SK-N-SH treated with all-trans-retinoic acid at 6 μM for 48 hours (cell line): ENCODE measurements around the gene APOA4.

Experiments
- ATAC-seq: fragments of 200-7000 bp; cut with Tn5 transposase; 3 replicates; pipeline ENCODE4 v1.9.1; 2020; ENCODE audit warnings: mild to moderate bottlenecking, moderate library complexity
- CSDC2 ChIP-seq: fragments of 250-450 bp; sonication (Bioruptor Pico); IDR thresholded peaks from 2 replicates; pipeline ENCODE4 v1.5.0; 2020; ENCODE audit warnings: mild to moderate bottlenecking, moderate library complexity
- ESRRG ChIP-seq: fragments of 250-450 bp; sonication (Bioruptor Pico); IDR thresholded peaks from 2 replicates; pipeline ENCODE4 v1.6.1; 2021; ENCODE audit warnings: mild to moderate bottlenecking
- GLIS3 ChIP-seq: fragments of 250-450 bp; sonication (Bioruptor Pico); IDR thresholded peaks from 2 replicates; pipeline ENCODE4 v1.5.0; 2020; ENCODE audit warnings: mild to moderate bottlenecking, moderate library complexity
- ISL1 ChIP-seq: fragments of 250-450 bp; sonication (Bioruptor Pico); IDR thresholded peaks from 2 replicates; pipeline ENCODE4 v2.1.2; 2022; ENCODE audit warnings: mild to moderate bottlenecking, moderate library complexity
- PPARA ChIP-seq: fragments of 250-450 bp; sonication (Bioruptor Pico); IDR thresholded peaks from 2 replicates; pipeline ENCODE4 v1.5.0; 2020; ENCODE audit warnings: mild to moderate bottlenecking, borderline replicate concordance
- TCF4 ChIP-seq: fragments of 250-450 bp; sonication (Bioruptor Pico); IDR thresholded peaks from 2 replicates; pipeline ENCODE4 v1.8.0; 2021; ENCODE audit warnings: mild to moderate bottlenecking, moderate library complexity, borderline replicate concordance
- TOX ChIP-seq: fragments of 250-450 bp; sonication (Bioruptor Pico); IDR thresholded peaks from 2 replicates; pipeline ENCODE4 v1.8.0; 2021; ENCODE audit warnings: mild to moderate bottlenecking, moderate library complexity, borderline replicate concordance
- ZNF8 ChIP-seq: fragments of 450-650 bp; formaldehyde crosslinking; IDR thresholded peaks from 2 replicates; pipeline ENCODE4 v1.5.0; 2020; ENCODE audit warnings: mild to moderate bottlenecking, moderate library complexity
- TF ChIP-seq, protein P1 (sequence below): fragments of 250-450 bp; sonication (Bioruptor Pico); IDR thresholded peaks from 2 replicates; pipeline ENCODE4 v1.8.0; 2021; ENCODE audit warnings: low read depth, mild to moderate bottlenecking, moderate library complexity, borderline replicate concordance
- TF ChIP-seq, protein P2 (sequence below): fragments of 250-450 bp; sonication (Bioruptor Pico); IDR thresholded peaks from 2 replicates; pipeline ENCODE4 v1.5.1; 2020; ENCODE audit warnings: low read depth, mild to moderate bottlenecking, moderate library complexity
- TF ChIP-seq, protein P3 (sequence below): fragments of 250-450 bp; sonication (Bioruptor Pico); IDR thresholded peaks from 2 replicates; pipeline ENCODE4 v1.5.0; 2020; ENCODE audit warnings: mild to moderate bottlenecking, moderate library complexity
- TF ChIP-seq, protein P4 (sequence below): fragments of 250-450 bp; sonication (Bioruptor Pico); IDR thresholded peaks from 2 replicates; pipeline ENCODE4 v1.5.1; 2021; ENCODE audit warnings: mild to moderate bottlenecking, moderate library complexity

APOA4 gene

DNA sequence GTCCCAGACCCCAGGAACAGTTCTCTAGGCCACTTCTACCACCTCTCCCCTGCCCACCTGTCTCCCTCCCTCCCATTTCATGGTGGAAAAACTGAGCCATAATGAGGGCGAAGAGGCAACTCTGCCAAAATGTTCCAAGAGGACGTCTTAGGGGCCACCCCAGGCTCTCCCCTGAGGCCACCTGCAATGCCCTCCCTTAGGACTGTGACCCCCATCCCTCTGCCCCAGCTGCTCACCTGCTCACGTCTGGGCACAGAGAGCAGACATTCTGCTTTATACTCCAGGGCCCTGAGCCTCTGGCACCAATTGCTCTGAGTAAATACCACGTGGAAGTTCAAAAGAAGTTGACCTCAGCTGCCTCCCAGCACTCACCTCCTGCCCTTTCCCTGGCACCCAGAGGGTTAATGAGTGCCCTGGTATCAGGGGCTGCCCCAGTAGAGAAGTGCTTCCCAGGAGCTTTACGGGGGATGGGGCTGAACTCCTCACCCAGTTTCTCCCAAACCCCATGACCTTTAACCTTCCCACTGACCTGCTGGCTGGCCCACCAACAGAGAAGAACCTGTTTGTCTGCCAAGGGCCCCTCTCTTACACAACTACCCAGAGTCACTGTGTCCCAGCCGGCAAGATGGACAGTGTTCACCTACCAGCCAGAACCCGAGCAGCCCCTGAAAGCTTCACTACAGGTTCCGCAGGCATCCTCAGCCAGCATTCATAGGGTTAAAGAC, 30.8 kb downstream of the APOA4 start (continued):
- TF ChIP-seq PPARA (CRISPR knock-in tag) (no peak), ZNF8 (no peak)

DNA sequence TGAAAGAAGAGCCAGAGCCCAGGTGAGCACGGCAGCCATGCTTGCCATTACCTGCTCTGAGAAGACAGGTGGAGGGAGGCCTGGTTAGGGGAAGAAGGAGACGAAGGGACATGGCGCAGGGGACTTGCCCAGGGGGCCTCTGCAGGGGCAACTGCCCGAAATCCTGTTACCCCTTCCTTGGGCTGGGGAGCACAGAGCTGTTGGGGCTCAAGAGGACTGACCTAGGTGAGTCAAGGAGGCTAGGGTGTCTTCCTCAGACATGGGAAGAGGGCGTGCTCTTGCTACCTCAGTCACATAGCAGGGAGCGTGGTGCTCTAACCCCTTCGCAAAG, 31.3 kb downstream of the APOA4 start, which contains the start of gene APOA5:
TSS of gene APOA5 (minus strand) at position 67 of the 331 bp plus-strand sequence. CDS start at position 48, 19 bp downstream.
- no peak for ATAC-seq
- TF ChIP-seq, protein P1, sequence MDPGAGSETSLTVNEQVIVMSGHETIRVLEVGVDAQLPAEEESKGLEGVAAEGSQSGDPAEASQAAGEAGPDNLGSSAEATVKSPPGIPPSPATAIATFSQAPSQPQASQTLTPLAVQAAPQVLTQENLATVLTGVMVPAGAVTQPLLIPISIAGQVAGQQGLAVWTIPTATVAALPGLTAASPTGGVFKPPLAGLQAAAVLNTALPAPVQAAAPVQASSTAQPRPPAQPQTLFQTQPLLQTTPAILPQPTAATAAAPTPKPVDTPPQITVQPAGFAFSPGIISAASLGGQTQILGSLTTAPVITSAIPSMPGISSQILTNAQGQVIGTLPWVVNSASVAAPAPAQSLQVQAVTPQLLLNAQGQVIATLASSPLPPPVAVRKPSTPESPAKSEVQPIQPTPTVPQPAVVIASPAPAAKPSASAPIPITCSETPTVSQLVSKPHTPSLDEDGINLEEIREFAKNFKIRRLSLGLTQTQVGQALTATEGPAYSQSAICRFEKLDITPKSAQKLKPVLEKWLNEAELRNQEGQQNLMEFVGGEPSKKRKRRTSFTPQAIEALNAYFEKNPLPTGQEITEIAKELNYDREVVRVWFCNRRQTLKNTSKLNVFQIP (CRISPR knock-in tag) = no peak
- TF ChIP-seq ESRRG (no peak), PPARA (CRISPR knock-in tag) (no peak), GLIS3 (CRISPR knock-in tag) (no peak)
- TF ChIP-seq, protein P2, sequence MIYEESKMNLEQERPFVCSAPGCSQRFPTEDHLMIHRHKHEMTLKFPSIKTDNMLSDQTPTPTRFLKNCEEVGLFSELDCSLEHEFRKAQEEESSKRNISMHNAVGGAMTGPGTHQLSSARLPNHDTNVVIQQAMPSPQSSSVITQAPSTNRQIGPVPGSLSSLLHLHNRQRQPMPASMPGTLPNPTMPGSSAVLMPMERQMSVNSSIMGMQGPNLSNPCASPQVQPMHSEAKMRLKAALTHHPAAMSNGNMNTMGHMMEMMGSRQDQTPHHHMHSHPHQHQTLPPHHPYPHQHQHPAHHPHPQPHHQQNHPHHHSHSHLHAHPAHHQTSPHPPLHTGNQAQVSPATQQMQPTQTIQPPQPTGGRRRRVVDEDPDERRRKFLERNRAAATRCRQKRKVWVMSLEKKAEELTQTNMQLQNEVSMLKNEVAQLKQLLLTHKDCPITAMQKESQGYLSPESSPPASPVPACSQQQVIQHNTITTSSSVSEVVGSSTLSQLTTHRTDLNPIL (CRISPR knock-in tag) = no peak

DNA sequence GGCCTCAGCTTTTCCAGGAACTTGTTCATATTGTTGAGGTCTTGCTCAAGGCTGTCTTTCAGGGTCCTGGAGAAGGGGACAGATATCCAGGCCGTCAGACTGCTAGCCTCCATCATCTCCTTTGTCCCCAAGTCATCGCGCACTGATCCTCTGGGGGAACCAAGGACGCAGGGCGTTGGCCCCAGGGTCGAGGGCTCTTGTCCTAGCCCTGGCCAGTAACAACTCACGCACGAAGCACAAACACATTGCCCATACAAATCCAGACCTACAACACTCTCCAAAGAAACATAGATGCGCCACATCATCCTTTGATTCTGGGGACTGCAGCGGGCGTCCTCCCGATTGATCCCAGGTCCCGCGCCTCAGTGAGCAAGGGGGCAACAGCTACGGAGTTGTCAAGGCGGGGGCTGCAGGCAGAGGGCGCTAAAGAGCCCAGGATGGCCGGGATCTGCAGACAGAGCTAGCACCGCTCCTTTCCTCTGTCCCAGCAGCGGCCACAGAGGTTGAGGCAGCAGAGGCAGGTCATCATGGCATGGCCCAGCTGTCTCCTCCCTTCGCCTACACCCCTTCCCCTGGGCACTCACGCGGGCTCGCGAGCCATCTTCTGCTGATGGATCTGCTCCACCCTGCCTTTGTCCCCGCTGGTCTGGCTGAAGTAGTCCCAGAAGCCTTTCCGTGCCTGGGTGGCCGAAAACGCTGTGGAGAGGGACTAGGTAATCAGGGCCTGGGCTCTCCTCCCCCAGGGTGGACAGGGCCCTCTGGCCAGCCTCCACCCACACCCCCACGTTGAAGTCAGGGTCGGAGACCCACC, 31.9 kb downstream of the APOA4 start:
- ATAC-seq = peak; percentile 74
- TF ChIP-seq CSDC2 (CRISPR knock-in tag) = no peak
- TF ChIP-seq, protein P1 (CRISPR knock-in tag) = no peak
- no peak for TF ChIP-seq ZNF8
- no peak for TF ChIP-seq ISL1 (CRISPR knock-in tag)
- TF ChIP-seq TCF4 (CRISPR knock-in tag) = no peak
- TF ChIP-seq, protein P3, sequence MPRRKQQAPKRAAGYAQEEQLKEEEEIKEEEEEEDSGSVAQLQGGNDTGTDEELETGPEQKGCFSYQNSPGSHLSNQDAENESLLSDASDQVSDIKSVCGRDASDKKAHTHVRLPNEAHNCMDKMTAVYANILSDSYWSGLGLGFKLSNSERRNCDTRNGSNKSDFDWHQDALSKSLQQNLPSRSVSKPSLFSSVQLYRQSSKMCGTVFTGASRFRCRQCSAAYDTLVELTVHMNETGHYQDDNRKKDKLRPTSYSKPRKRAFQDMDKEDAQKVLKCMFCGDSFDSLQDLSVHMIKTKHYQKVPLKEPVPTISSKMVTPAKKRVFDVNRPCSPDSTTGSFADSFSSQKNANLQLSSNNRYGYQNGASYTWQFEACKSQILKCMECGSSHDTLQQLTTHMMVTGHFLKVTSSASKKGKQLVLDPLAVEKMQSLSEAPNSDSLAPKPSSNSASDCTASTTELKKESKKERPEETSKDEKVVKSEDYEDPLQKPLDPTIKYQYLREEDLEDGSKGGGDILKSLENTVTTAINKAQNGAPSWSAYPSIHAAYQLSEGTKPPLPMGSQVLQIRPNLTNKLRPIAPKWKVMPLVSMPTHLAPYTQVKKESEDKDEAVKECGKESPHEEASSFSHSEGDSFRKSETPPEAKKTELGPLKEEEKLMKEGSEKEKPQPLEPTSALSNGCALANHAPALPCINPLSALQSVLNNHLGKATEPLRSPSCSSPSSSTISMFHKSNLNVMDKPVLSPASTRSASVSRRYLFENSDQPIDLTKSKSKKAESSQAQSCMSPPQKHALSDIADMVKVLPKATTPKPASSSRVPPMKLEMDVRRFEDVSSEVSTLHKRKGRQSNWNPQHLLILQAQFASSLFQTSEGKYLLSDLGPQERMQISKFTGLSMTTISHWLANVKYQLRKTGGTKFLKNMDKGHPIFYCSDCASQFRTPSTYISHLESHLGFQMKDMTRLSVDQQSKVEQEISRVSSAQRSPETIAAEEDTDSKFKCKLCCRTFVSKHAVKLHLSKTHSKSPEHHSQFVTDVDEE = no peak

DNA sequence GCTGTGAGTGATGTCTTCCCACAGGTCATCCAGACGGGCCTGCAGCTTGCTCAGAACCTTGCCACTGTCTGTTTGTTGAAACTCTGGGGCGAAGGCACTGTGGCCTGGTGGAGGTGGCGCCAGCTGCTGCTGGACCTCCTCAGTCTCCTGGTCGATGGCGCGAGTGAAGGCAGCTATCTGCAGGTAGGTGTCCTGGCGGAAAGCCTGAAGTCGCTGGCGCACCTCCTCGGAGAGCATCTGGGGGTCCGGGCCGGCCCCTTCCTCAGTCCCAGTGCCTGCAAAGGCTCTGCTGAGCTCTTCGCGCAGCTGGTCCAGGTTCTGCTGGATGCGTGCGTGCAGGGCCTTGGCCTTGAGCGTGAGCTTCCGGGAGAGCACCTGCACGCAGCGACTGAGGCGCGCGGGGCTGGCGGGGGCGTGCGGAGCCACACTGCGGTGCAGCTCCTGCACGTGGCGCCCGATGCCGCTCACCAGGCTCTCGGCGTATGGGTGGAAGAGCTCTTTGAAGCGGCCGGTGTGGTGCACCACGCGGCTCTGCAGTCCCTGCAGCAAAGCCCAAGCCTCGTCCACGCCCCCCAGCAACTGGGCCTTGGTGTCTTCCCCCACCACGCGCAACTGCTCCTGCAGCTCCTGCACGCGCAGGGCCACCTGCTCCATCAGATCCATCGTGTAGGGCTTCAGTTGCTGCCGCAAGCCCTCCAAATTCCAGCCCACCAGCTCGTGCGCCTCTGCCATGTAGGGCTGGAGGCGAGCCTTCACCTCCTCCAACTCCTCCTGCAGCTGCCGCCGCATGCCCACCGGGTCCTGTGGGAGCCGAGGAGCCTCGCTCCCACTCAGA, 32.7 kb downstream of the APOA4 start:
- TF ChIP-seq, protein P4, sequence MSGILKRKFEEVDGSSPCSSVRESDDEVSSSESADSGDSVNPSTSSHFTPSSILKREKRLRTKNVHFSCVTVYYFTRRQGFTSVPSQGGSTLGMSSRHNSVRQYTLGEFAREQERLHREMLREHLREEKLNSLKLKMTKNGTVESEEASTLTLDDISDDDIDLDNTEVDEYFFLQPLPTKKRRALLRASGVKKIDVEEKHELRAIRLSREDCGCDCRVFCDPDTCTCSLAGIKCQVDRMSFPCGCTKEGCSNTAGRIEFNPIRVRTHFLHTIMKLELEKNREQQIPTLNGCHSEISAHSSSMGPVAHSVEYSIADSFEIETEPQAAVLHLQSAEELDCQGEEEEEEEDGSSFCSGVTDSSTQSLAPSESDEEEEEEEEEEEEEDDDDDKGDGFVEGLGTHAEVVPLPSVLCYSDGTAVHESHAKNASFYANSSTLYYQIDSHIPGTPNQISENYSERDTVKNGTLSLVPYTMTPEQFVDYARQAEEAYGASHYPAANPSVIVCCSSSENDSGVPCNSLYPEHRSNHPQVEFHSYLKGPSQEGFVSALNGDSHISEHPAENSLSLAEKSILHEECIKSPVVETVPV (CRISPR knock-in tag) = no peak
- TF ChIP-seq, protein P2 (CRISPR knock-in tag) = no peak
- TF ChIP-seq TOX (no peak), ESRRG (no peak)
- TF ChIP-seq, all 23 proteins: peak for 0
- ATAC-seq = no peak
